Transverse colon (tissue), 4 donors: ENCODE measurements around the gene LRP4. TPM values are rescaled to one million over a fixed set of nuclear protein-coding genes. Genes with fewer than 3 reads are reported as not detected.

ENCODE experiments used
- DNase-seq: peaks from one replicate; pipeline ENCODE4 v3.0.0-alpha.2; 2019
- H3K27ac ChIP-seq, 4 donors: fragments of 200-600 bp; sonication (generic); 2 replicates each; pipeline ENCODE4 v1.5.1; 2016 to 2018; ENCODE audit warnings: inconsistent platforms in 4 of 4
- H3K27me3 ChIP-seq: fragments of 200-600 bp; sonication (generic); 2 replicates; pipeline ENCODE4 v1.5.1; 2017; ENCODE audit warnings: inconsistent platforms
- H3K36me3 ChIP-seq, 4 donors: fragments of 200-600 bp; sonication (generic); 2 replicates each; pipeline ENCODE4 v1.5.1; 2017 to 2019; ENCODE audit warnings: inconsistent platforms in 4 of 4
- H3K4me1 ChIP-seq, 4 donors: fragments of 200-600 bp; sonication (generic); 2 replicates each; pipeline ENCODE4 v1.5.1; 2017 to 2020; ENCODE audit warnings: inconsistent platforms in 4 of 4
- H3K4me3 ChIP-seq, 4 donors: fragments of 200-600 bp; sonication (generic); 1 replicate in 1 of 4; 2 replicates in 3 of 4; pipeline versions ENCODE4 v1.5.1 to v1.6.1; 2017 to 2019; ENCODE audit warnings: inconsistent platforms in 4 of 4
- H3K9me3 ChIP-seq, 2 donors: fragments of 200-600 bp; sonication (generic); 2 replicates each; pipeline ENCODE4 v1.5.1; 2017 to 2019; ENCODE audit warnings: inconsistent platforms in 2 of 2
- EP300 ChIP-seq: sonication (generic); formaldehyde crosslinking; IDR thresholded peaks from one replicate; pipeline ENCODE4 v1.6.1; 2017; ENCODE audit warnings: antibody characterized with exemption, low read depth
- POLR2A ChIP-seq: fragments of 450-650 bp; IDR thresholded peaks from one replicate; pipeline ENCODE4 v1.6.1; 2016; ENCODE audit warnings: antibody characterized with exemption, mild to moderate bottlenecking, moderate library complexity
- POLR2AphosphoS5 ChIP-seq, 3 donors: sonication (generic); formaldehyde crosslinking; IDR thresholded peaks; one replicate each; pipeline ENCODE4 v1.6.1; 2016; ENCODE audit warnings: antibody characterized with exemption in 3 of 3
- WGBS, 2 donors: methylation state at CpG; one replicate each; pipeline ENCODE4 v1.1.5; 2018; ENCODE audit warnings: low coverage in 1 of 2; 5-methylcytosine and 5-hydroxymethylcytosine counted together
- in situ Hi-C, 4 donors: fragments of 200-750 bp; cut with MboI; loops; one replicate each; pipeline versions ENCODE4 v1.15.0 to v1.15.1; 2017; ENCODE audit warnings: low sequenced_read_pairs in 3 of 4, low pct_ligation_motif_present in 1 of 4, low pct_unique_long_range_greater_than_20kb in 1 of 4
- intact Hi-C: fragments of 100-400 bp; cut with DNase I; formaldehyde crosslinking; loops from one replicate; pipeline ENCODE4 v1.15.1; 2023; ENCODE audit warnings: low total_unique reads
- total RNA-seq, 4 donors: library from RNA; depleted of rRNA; stranded (reverse); fragments of >200 nt; gene quantifications; one replicate each; pipeline ENCODE4 v1.1.0, GENCODE V29; 2016
- TF ChIP-seq, protein P1 (sequence below), 5 experiments: fragments of 200-600 bp in 3 of 5; fragments of 450-650 bp in 2 of 5; sonication (generic) in 3 of 5; IDR thresholded peaks; 1 replicate in 2 of 5; 2 replicates in 3 of 5; pipeline ENCODE4 v1.5.1; 2016 to 2017; ENCODE audit warnings: antibody characterized with exemption in 5 of 5, inconsistent platforms in 3 of 5, mild to moderate bottlenecking in 2 of 5, moderate library complexity in 1 of 5

Gene LRP4
- total RNA-seq, 4 donors from 2014 or later: 7.9 to 52.4 (median 16.2) TPM

DNA sequence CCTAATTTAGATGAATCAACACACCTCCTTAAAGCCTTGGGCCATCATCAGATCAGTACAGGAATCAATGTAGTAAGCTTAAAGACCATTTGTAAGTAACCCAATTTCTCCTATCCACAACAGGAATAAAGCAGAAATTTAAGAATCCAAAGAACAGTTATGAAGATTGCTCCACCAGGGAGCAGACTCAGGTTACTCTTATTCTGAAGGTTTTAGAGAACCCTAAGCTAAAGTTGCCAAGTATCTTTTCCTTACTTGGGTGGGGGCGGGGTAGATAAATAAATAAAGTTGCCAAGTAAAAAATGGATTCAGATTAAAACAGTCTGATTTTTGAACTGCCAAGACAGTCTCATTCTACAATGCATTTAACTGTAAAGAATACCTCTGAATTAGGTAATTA lies 90.4 kb downstream of the LRP4 start:
- TF ChIP-seq EP300 (no peak), POLR2A (no peak), POLR2AphosphoS5 (IDR thresholded peaks at IDR 0.05) (no peak)
- TF ChIP-seq, protein P1, sequence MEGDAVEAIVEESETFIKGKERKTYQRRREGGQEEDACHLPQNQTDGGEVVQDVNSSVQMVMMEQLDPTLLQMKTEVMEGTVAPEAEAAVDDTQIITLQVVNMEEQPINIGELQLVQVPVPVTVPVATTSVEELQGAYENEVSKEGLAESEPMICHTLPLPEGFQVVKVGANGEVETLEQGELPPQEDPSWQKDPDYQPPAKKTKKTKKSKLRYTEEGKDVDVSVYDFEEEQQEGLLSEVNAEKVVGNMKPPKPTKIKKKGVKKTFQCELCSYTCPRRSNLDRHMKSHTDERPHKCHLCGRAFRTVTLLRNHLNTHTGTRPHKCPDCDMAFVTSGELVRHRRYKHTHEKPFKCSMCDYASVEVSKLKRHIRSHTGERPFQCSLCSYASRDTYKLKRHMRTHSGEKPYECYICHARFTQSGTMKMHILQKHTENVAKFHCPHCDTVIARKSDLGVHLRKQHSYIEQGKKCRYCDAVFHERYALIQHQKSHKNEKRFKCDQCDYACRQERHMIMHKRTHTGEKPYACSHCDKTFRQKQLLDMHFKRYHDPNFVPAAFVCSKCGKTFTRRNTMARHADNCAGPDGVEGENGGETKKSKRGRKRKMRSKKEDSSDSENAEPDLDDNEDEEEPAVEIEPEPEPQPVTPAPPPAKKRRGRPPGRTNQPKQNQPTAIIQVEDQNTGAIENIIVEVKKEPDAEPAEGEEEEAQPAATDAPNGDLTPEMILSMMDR (IDR thresholded peaks at IDR 0.05): no peak
- in situ Hi-C loops: no loop called here
- intact Hi-C loops: no loop called here
- H3K36me3 ChIP-seq: no peaks in the 10 kb centered on the region
- no peaks in the 10 kb centered on the region for H3K27me3 ChIP-seq
- peak overlapping the region in 1 of 4 donors; percentile 35 for H3K27ac ChIP-seq
- H3K9me3 ChIP-seq: no peaks in the 10 kb centered on the region
- H3K4me1 ChIP-seq: peaks cover 0 to 23% (median 18%) of the 10 kb centered on the region in 4 donors
- DNase-seq: no peak
- no peak overlapping the region for H3K4me3 ChIP-seq
- whole genome bisulfite sequencing, 2 donors: 57 to 82% methylated on average over 1 of the region's 1 CpG

DNA sequence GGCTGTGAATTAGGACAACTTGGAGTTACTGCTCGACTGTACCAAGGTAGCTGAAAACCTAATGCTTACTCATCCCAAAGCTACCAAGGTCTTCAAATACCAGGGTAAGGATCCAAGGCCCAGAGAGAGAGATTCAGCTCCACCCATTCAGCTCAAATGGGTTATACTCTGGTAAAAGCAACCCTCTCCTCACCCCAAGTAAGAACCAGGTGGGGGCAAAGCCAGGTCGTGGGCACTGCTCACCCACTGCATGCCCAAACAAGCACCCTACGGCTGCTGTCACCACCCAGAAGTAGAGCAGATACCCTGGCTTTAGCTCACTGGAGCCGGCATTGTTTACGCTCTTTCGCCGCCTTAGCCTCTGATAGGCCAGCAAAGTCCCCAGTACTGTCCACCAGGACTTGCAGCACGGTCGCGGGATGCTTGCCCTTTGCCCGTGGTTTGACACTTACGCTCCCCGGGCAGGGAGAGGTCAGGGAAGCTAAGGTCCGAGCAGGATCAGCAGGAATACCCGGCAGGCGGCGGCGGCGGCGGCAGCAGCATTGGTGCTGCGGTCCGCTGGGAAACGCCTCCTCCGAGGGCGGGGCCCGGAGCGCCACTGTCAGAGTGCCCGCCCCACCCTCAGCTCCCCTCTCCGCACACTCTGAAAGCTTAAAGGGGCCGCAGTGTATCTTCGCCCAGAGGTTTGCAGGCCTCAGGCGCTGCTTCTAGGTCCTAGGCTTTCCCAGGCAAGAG lies 91.9 kb downstream of the LRP4 start:
- 2 to 17% methylated on average over 1 to 30 of the region's 32 CpGs for WGBS, 2 donors
- Histone ChIP-seq H3K27me3 (no peaks in the 10 kb centered on the region), H3K36me3 (no peaks in the 10 kb centered on the region), H3K9me3 (no peaks in the 10 kb centered on the region), H3K27ac (peak overlapping the region; percentile 57 to 82 (median 79)), H3K4me3 (peak overlapping the region; percentile 38 to 57 (median 48)), H3K4me1 (peaks cover 0 to 23% (median 18%) of the 10 kb centered on the region in 4 donors)
- intact Hi-C loops (no loop called here), in situ Hi-C loops (no loop called here)
- TF ChIP-seq POLR2A: peak; percentile 17
- no peak for TF ChIP-seq EP300
- TF ChIP-seq POLR2AphosphoS5 (IDR thresholded peaks at IDR 0.05): peak; percentile 23 to 29 (median 26)
- DNase-seq: peak; percentile 86

DNA sequence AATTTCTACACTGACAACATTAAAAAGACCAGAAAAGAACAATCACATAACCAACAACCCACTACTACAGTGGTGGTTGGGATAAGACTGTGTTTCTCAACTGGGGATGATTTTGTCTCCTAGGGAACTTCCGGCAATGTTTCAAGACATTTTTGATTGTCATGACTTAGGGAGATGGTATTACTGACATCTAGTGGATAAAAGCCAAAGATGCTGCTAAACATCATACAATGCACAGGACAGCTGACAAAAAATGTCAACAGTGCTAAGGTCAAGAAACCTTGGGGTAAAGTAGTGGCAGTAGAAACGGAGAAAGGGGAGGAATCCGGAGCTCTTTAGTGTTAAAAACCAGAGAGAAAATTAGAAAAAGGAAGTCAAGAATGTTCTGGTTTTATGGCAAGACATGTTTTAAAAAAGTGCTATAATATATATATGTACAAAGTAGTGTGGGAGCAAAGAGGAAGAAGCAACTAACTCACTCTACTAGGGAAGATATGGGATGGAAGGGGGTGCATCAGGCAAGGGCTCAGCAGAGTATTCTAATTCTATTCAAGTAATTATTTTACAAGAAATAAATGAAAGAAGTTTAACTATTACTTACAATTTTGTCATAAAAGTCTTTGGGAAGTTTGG lies 109.4 kb downstream of the LRP4 start:
- no peak for DNase-seq
- in situ Hi-C loops: no loop called here
- TF ChIP-seq, protein P1 (IDR thresholded peaks at IDR 0.05): peak in 2 of 5 experiments; percentile 9 to 16
- TF ChIP-seq POLR2AphosphoS5 (IDR thresholded peaks at IDR 0.05): no peak
- TF ChIP-seq POLR2A: no peak
- no peak for TF ChIP-seq EP300

More for the DNA sequence above, 109.4 kb downstream of the LRP4 start:
- Histone ChIP-seq H3K27ac (no peak overlapping the region), H3K27me3 (no peaks in the 10 kb centered on the region), H3K36me3 (peaks cover 0 to 31% (median 13%) of the 10 kb centered on the region in 4 donors), H3K4me1 (no peaks in the 10 kb centered on the region), H3K9me3 (no peaks in the 10 kb centered on the region), H3K4me3 (no peak overlapping the region)
- 70% methylated on average over 3 of the region's 3 CpGs for WGBS, 2 donors
- intact Hi-C loops: no loop called here

Other genes starting within 250 kb of the LRP4 start
- 10 to 100 TPM; 48.6 to 69.5 (median 50.9) TPM for gene ARHGAP1, start 217.9 kb downstream of the LRP4 start, total RNA-seq
- gene ZNF408, start 217.5 kb downstream of the LRP4 start, total RNA-seq: 10 to 100 TPM in 2 of 4 donors, 1 to 10 TPM in 2; 6.0 to 19.3 (median 10.0) TPM
- under 1 TPM in 2 of 4 donors, not detected in 2; 0.41 to 0.48 TPM for gene F2, start 199.3 kb downstream of the LRP4 start, total RNA-seq
- 10 to 100 TPM in 3 of 4 donors, 1 to 10 TPM in 1; 9.7 to 32.2 (median 28.1) TPM for gene CKAP5, start 72.3 kb downstream of the LRP4 start, total RNA-seq
- gene CSTPP1, start 18.2 kb upstream of the LRP4 start, total RNA-seq: 10 to 100 TPM; 18.3 to 27.0 (median 24.6) TPM